SU-DHL-6 (cell line): ENCODE measurements around the gene PAQR3.

Source experiments
- H2AFZ ChIP-seq: fragments of 200-600 bp; sonication (generic); 2 replicates; pipeline ENCODE4 v1.6.1; 2014; ENCODE audit warnings: low read depth, mild to moderate bottlenecking, moderate library complexity, mixed read lengths, antibody characterized with exemption, low read length; ENCODE audit not compliant: severe bottlenecking
- H3F3A ChIP-seq: fragments of 200-600 bp; shearing (Covaris generic); 2 replicates; pipeline ENCODE4 v1.6.0; 2016; ENCODE audit warnings: antibody characterized with exemption, mild to moderate bottlenecking; ENCODE audit not compliant: insufficient read depth
- H3K27ac ChIP-seq: fragments of 200-600 bp; sonication (generic); 2 replicates; pipeline ENCODE4 v1.5.1; 2016; ENCODE audit warnings: low read depth, mild to moderate bottlenecking, low read length, moderate library complexity, mixed read lengths
- H3K27me3 ChIP-seq: fragments of 200-600 bp; sonication (generic), shearing (Covaris generic); 2 replicates; pipeline ENCODE4 v1.6.0; 2014; ENCODE audit warnings: mild to moderate bottlenecking, low read length
- H3K36me3 ChIP-seq: fragments of 200-600 bp; sonication (generic); 2 replicates; pipeline ENCODE4 v1.6.1; 2014; ENCODE audit warnings: mild to moderate bottlenecking, low read length, mixed read lengths
- H3K4me2 ChIP-seq: fragments of 300-600, 200-600 bp; shearing (Covaris generic), sonication (generic); 2 replicates; pipeline ENCODE4 v1.6.0; 2014; ENCODE audit warnings: low read length, low read depth, mild to moderate bottlenecking; ENCODE audit not compliant: poor library complexity, severe bottlenecking
- H3K4me3 ChIP-seq: fragments of 200-600 bp; sonication (generic); 2 replicates; pipeline ENCODE4 v1.5.1; 2014; ENCODE audit warnings: antibody characterized with exemption, low read length, mild to moderate bottlenecking, mixed read lengths; ENCODE audit not compliant: insufficient read depth, poor library complexity, severe bottlenecking
- H3K79me2 ChIP-seq: fragments of 200-600 bp; sonication (generic); 2 replicates; pipeline ENCODE4 v1.6.1; 2014; ENCODE audit warnings: mild to moderate bottlenecking, low read length, moderate library complexity; ENCODE audit not compliant: insufficient read depth
- H3K9ac ChIP-seq: fragments of 200-600 bp; sonication (generic); 2 replicates; pipeline ENCODE4 v1.7.0; 2014; ENCODE audit warnings: mild to moderate bottlenecking, low read length
- H3K9me2 ChIP-seq: fragments of 200-600 bp; sonication (generic); replicated peaks from 2 replicates; pipeline ENCODE4 v1.6.1; 2014; ENCODE audit warnings: low read length; ENCODE audit not compliant: insufficient read depth
- H3K9me3 ChIP-seq: fragments of 200-600 bp; sonication (generic); 2 replicates; pipeline ENCODE4 v1.6.1; 2014; ENCODE audit warnings: low read length, mixed read lengths; ENCODE audit not compliant: insufficient read depth
- H4K20me1 ChIP-seq: fragments of 200-600 bp; sonication (generic); 2 replicates; pipeline ENCODE4 v1.6.1; 2014; ENCODE audit warnings: low read depth, mild to moderate bottlenecking, antibody characterized with exemption, low read length, moderate library complexity, mixed read lengths
- EZH2phosphoT487 ChIP-seq: fragments of 200-600 bp; sonication (generic), shearing (Covaris generic); conservative IDR thresholded peaks from 2 replicates; pipeline ENCODE4 v1.6.1; 2018; ENCODE audit warnings: mild to moderate bottlenecking, antibody characterized with exemption, low read length, moderate library complexity, mixed read lengths
- TF ChIP-seq, protein P1 (sequence below): fragments of 200-600 bp; sonication (generic); IDR thresholded peaks from one replicate; pipeline ENCODE4 v1.5.1; 2017; ENCODE audit warnings: antibody characterized with exemption, mild to moderate bottlenecking, low read length, moderate library complexity; ENCODE audit not compliant: insufficient read depth, poor library complexity, severe bottlenecking

PAQR3 gene

DNA sequence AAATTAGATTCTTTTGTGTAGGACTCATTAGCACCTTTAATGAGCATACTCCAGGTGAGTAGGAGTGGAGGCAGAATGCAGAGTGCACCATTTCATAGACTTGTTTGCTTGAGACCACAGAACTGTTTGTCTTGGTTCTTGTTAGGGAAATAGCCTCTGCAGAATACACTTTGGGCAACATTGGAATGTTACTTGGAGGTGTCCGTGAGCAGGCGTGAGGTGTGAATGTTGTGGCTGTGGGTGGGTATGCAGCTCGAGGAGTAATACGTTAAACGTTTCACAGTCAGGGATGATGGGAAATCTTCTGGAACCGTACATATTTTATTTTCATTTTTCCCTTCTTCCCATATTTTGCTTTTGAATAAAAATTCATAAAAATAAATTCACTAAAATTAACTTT, 31.6 kb downstream of the PAQR3 start:
- no peaks in the 10 kb centered on the region for H3F3A ChIP-seq
- no peaks in the 10 kb centered on the region for H3K9me3 ChIP-seq
- H3K27me3 ChIP-seq, result no peaks in the 10 kb centered on the region
- H3K4me3 ChIP-seq, result no peak overlapping the region
- no peak overlapping the region for H2AFZ ChIP-seq
- no peaks in the 10 kb centered on the region for H4K20me1 ChIP-seq
- H3K9me2 ChIP-seq, result no peaks in the 10 kb centered on the region
- H3K4me2 ChIP-seq, result no peak overlapping the region
- H3K9ac ChIP-seq, result no peak overlapping the region
- H3K27ac ChIP-seq, result no peak overlapping the region
- H3K79me2 ChIP-seq, result no peaks in the 10 kb centered on the region
- TF ChIP-seq, protein P1, sequence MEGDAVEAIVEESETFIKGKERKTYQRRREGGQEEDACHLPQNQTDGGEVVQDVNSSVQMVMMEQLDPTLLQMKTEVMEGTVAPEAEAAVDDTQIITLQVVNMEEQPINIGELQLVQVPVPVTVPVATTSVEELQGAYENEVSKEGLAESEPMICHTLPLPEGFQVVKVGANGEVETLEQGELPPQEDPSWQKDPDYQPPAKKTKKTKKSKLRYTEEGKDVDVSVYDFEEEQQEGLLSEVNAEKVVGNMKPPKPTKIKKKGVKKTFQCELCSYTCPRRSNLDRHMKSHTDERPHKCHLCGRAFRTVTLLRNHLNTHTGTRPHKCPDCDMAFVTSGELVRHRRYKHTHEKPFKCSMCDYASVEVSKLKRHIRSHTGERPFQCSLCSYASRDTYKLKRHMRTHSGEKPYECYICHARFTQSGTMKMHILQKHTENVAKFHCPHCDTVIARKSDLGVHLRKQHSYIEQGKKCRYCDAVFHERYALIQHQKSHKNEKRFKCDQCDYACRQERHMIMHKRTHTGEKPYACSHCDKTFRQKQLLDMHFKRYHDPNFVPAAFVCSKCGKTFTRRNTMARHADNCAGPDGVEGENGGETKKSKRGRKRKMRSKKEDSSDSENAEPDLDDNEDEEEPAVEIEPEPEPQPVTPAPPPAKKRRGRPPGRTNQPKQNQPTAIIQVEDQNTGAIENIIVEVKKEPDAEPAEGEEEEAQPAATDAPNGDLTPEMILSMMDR, result no peak
- no peak for TF ChIP-seq EZH2phosphoT487
- H3K36me3 ChIP-seq, result no peaks in the 10 kb centered on the region

- H3K9me2 ChIP-seq, result no peaks in the 10 kb centered on the region
- no peaks in the 10 kb centered on the region for H3K9me3 ChIP-seq
- no peak overlapping the region for H3K4me3 ChIP-seq
- no peaks in the 10 kb centered on the region for H3K27me3 ChIP-seq
- H4K20me1 ChIP-seq, result no peaks in the 10 kb centered on the region
- no peaks in the 10 kb centered on the region for H3F3A ChIP-seq
- H3K9ac ChIP-seq, result no peak overlapping the region
- H3K27ac ChIP-seq, result no peak overlapping the region
- H3K4me2 ChIP-seq, result no peak overlapping the region
- no peak overlapping the region for H2AFZ ChIP-seq
- H3K79me2 ChIP-seq, result no peaks in the 10 kb centered on the region
- TF ChIP-seq EZH2phosphoT487, result no peak
- TF ChIP-seq, protein P1, result no peak
- no peaks in the 10 kb centered on the region for H3K36me3 ChIP-seq
Observed at GRCh38 chr4:78904143-78904542, 35.1 kb downstream of the PAQR3 start.

DNA sequence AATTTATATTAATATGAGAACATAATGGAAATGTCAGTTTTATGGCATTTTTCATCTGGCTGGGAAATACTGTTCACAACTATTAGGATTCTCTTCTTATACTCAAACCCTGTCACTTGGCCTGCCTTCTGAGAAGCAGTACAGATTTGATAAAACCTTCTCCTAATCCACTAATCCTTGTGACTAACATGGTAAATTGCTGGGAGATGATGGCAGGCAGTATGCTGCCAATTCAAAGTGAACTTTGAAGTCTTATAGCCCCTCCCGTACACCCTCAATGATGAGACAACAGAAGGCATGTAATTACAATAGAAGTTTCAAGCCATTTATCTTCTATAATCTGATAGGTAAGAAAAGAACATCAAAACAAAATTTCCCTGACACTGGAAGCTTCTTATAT, 36.9 kb downstream of the PAQR3 start:
- Histone ChIP-seq H3K79me2 (no peaks in the 10 kb centered on the region), H4K20me1 (no peaks in the 10 kb centered on the region), H3K9me3 (no peaks in the 10 kb centered on the region), H3K9ac (no peak overlapping the region), H3K36me3 (no peaks in the 10 kb centered on the region), H3K27ac (no peak overlapping the region), H3K4me3 (no peak overlapping the region), H2AFZ (no peak overlapping the region), H3K9me2 (no peaks in the 10 kb centered on the region), H3K4me2 (no peak overlapping the region), H3K27me3 (no peaks in the 10 kb centered on the region), H3F3A (no peaks in the 10 kb centered on the region)
- no peak for TF ChIP-seq EZH2phosphoT487
- TF ChIP-seq, protein P1, result no peak
